ENCODE results near the gene LZTS2.

The LZTS2 gene

GRCh38 chr10:101052285-101052684 is 52.7 kb downstream of the LZTS2 start:
- Histone ChIP-seq H3K9me3 (ENCODE audit: insufficient read depth, low read length, severe bottlenecking) (no peaks in the 10 kb centered on the region), H3K4me2 (ENCODE audit: insufficient read depth, low read length) (no peak overlapping the region), H2AFZ (ENCODE audit: low read depth, low read length) (no peak overlapping the region), H3K79me2 (ENCODE audit: insufficient read depth, low read length) (peaks cover 69% of the 10 kb centered on the region), H3K36me3 (ENCODE audit: insufficient read depth, low read length) (peaks cover 47% of the 10 kb centered on the region), H3K4me3 (ENCODE audit: low read depth in 1 of 2, low read length in 2 of 2) (no peak overlapping the region), H3K27me3 (ENCODE audit: insufficient read depth, low read length, poor library complexity) (no peaks in the 10 kb centered on the region), H3K9ac (ENCODE audit: low read depth, low read length) (no peak overlapping the region), H3K4me1 (ENCODE audit: insufficient read depth, low read length) (peaks cover 33% of the 10 kb centered on the region), H4K20me1 (ENCODE audit: insufficient read depth, low read length) (peaks cover 47% of the 10 kb centered on the region), H3K27ac (ENCODE audit: low read length) (no peak overlapping the region)
- ATAC-seq (ENCODE audit: insufficient read depth, low read depth), result no peak
- DNase-seq, result no peak
- TF ChIP-seq CTCF (IDR thresholded peaks at IDR 0.05; ENCODE audit: borderline replicate concordance, extremely low read depth, low read length, poor library complexity, severe bottlenecking), result no peak
- no peak for TF ChIP-seq EZH2 (IDR thresholded peaks at IDR 0.05; ENCODE audit: borderline replicate concordance, low read depth, low read length, severe bottlenecking)

GRCh38 chr10:101053516-101053915 is 53.9 kb downstream of the LZTS2 start:
- Histone ChIP-seq H3K36me3 (ENCODE audit: insufficient read depth, low read length) (peaks cover 54% of the 10 kb centered on the region), H3K9me3 (ENCODE audit: insufficient read depth, low read length, severe bottlenecking) (no peaks in the 10 kb centered on the region), H3K27ac (ENCODE audit: low read length) (0 out of 2 replicates have a peak overlapping the region, but pooled peaks have one; percentile 4), H2AFZ (ENCODE audit: low read depth, low read length) (no peak overlapping the region), H3K4me3 (ENCODE audit: low read depth in 1 of 2, low read length in 2 of 2) (no peak overlapping the region), H3K79me2 (ENCODE audit: insufficient read depth, low read length) (peaks cover 81% of the 10 kb centered on the region), H3K4me1 (ENCODE audit: insufficient read depth, low read length) (peaks cover 45% of the 10 kb centered on the region), H3K4me2 (ENCODE audit: insufficient read depth, low read length) (peak overlapping the region; percentile 33; the same call in 1 of the 2 replicates), H3K27me3 (ENCODE audit: insufficient read depth, low read length, poor library complexity) (no peaks in the 10 kb centered on the region), H3K9ac (ENCODE audit: low read depth, low read length) (no peak overlapping the region), H4K20me1 (ENCODE audit: insufficient read depth, low read length) (peaks cover 54% of the 10 kb centered on the region)
- TF ChIP-seq CTCF (IDR thresholded peaks at IDR 0.05; ENCODE audit: borderline replicate concordance, extremely low read depth, low read length, poor library complexity, severe bottlenecking), result no peak
- no peak for TF ChIP-seq EZH2 (IDR thresholded peaks at IDR 0.05; ENCODE audit: borderline replicate concordance, low read depth, low read length, severe bottlenecking)
- ATAC-seq (ENCODE audit: insufficient read depth, low read depth), result no peak
- DNase-seq, result no peak

GRCh38 chr10:101054351-101054750 is 54.7 kb downstream of the LZTS2 start:
- H3K79me2 ChIP-seq (ENCODE audit: insufficient read depth, low read length), result peaks cover 87% of the 10 kb centered on the region
- ATAC-seq (ENCODE audit: insufficient read depth, low read depth), result no peak

More at GRCh38 chr10:101054351-101054750, 54.7 kb downstream of the LZTS2 start:
- Histone ChIP-seq H2AFZ (ENCODE audit: low read depth, low read length) (no peak overlapping the region), H3K9ac (ENCODE audit: low read depth, low read length) (no peak overlapping the region), H4K20me1 (ENCODE audit: insufficient read depth, low read length) (peaks cover 57% of the 10 kb centered on the region), H3K9me3 (ENCODE audit: insufficient read depth, low read length, severe bottlenecking) (no peaks in the 10 kb centered on the region), H3K36me3 (ENCODE audit: insufficient read depth, low read length) (peaks cover 56% of the 10 kb centered on the region), H3K4me3 (ENCODE audit: low read depth in 1 of 2, low read length in 2 of 2) (no peak overlapping the region), H3K4me1 (ENCODE audit: insufficient read depth, low read length) (peaks cover 53% of the 10 kb centered on the region), H3K4me2 (ENCODE audit: insufficient read depth, low read length) (peak overlapping the region; percentile 77; the same call in 1 of the 2 replicates), H3K27ac (ENCODE audit: low read length) (no peak overlapping the region), H3K27me3 (ENCODE audit: insufficient read depth, low read length, poor library complexity) (no peaks in the 10 kb centered on the region)
- no peak for DNase-seq
- no peak for TF ChIP-seq CTCF (IDR thresholded peaks at IDR 0.05; ENCODE audit: borderline replicate concordance, extremely low read depth, low read length, poor library complexity, severe bottlenecking)
- no peak for TF ChIP-seq EZH2 (IDR thresholded peaks at IDR 0.05; ENCODE audit: borderline replicate concordance, low read depth, low read length, severe bottlenecking)
